HG02763 (cell line): ENCODE data around the gene RYR3.
"Not testable (repeated sequence)": the region's sequence is repeated elsewhere in the genome, so short reads cannot be mapped to it uniquely, and the experiment has no call there.

ENCODE experiments used
- ATAC-seq: cut with Tn5 transposase; IDR thresholded peaks from one replicate; pipeline ENCODE4 v1.9.1; 2021; ENCODE audit warnings: mild to moderate bottlenecking, moderate library complexity; ENCODE audit not compliant: unreplicated experiment

The RYR3 gene

GRCh38 chr15:33810073-33810595 is 499.4 kb downstream of the RYR3 start:
- no peak for ATAC-seq

GRCh38 chr15:33810806-33811205 is 500.0 kb downstream of the RYR3 start:
- no peak for ATAC-seq

- no peak for ATAC-seq
These were observed 503.1 kb downstream of the RYR3 start for GRCh38 chr15:33813891-33814290.

GRCh38 chr15:33819499-33819898 is 508.7 kb downstream of the RYR3 start:
- not testable (repeated sequence) for ATAC-seq

GRCh38 chr15:33822479-33822878 is 511.7 kb downstream of the RYR3 start:
- ATAC-seq = no peak

- no peak for ATAC-seq
These were observed 512.4 kb downstream of the RYR3 start for GRCh38 chr15:33823119-33823518.

GRCh38 chr15:33825453-33825852 is 514.7 kb downstream of the RYR3 start:
- no peak for ATAC-seq

GRCh38 chr15:33826201-33826600 is 515.4 kb downstream of the RYR3 start:
- ATAC-seq = no peak

- no peak for ATAC-seq
These were observed 519.6 kb downstream of the RYR3 start for GRCh38 chr15:33830351-33830750.

- no peak for ATAC-seq
These were observed 520.9 kb downstream of the RYR3 start for GRCh38 chr15:33831646-33832045.

GRCh38 chr15:33834892-33835743 is 524.4 kb downstream of the RYR3 start:
- no peak for ATAC-seq

GRCh38 chr15:33837294-33837693 is 526.5 kb downstream of the RYR3 start:
- no peak for ATAC-seq

- ATAC-seq = no peak
These were observed 528.8 kb downstream of the RYR3 start for GRCh38 chr15:33839540-33839939.

- ATAC-seq = no peak
These were observed 529.8 kb downstream of the RYR3 start for GRCh38 chr15:33840615-33841014.

- no peak for ATAC-seq
These were observed 533.4 kb downstream of the RYR3 start for GRCh38 chr15:33844186-33844585.

GRCh38 chr15:33844597-33844996 is 533.8 kb downstream of the RYR3 start:
- ATAC-seq = no peak

GRCh38 chr15:33846142-33846541 is 535.4 kb downstream of the RYR3 start:
- ATAC-seq = no peak

GRCh38 chr15:33846862-33847261 is 536.1 kb downstream of the RYR3 start:
- no peak for ATAC-seq

- ATAC-seq = no peak
These were observed 537.2 kb downstream of the RYR3 start for GRCh38 chr15:33848011-33848410.

- no peak for ATAC-seq
These were observed 540.3 kb downstream of the RYR3 start for GRCh38 chr15:33851079-33851478.

GRCh38 chr15:33852094-33852493 is 541.3 kb downstream of the RYR3 start:
- no peak for ATAC-seq

- ATAC-seq = no peak
These were observed 541.8 kb downstream of the RYR3 start for GRCh38 chr15:33852570-33852969.

- no peak for ATAC-seq
These were observed 547.0 kb downstream of the RYR3 start for GRCh38 chr15:33857726-33858125.
